ENCODE data around the gene ESM1.

DNA sequence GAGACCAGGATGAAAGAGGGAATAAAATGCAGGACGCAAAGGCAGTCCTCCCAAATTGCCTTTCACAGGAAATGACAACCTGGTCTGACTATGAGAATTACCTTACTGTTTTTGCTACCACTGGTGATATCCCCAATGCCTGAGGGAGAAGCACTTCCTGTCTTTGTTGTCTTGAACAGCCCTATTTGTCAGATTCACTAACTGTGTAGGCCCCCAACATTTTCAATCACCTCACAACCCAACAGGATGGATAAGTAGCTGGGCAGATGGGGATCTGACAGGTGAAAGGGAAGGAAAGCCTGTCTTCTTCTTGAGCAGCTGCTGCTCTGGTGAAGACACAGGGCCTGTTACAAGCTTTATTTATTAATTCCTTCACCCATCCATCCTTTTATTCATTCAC is 9.7 kb downstream of the ESM1 start:
- TF ChIP-seq, protein P1, sequence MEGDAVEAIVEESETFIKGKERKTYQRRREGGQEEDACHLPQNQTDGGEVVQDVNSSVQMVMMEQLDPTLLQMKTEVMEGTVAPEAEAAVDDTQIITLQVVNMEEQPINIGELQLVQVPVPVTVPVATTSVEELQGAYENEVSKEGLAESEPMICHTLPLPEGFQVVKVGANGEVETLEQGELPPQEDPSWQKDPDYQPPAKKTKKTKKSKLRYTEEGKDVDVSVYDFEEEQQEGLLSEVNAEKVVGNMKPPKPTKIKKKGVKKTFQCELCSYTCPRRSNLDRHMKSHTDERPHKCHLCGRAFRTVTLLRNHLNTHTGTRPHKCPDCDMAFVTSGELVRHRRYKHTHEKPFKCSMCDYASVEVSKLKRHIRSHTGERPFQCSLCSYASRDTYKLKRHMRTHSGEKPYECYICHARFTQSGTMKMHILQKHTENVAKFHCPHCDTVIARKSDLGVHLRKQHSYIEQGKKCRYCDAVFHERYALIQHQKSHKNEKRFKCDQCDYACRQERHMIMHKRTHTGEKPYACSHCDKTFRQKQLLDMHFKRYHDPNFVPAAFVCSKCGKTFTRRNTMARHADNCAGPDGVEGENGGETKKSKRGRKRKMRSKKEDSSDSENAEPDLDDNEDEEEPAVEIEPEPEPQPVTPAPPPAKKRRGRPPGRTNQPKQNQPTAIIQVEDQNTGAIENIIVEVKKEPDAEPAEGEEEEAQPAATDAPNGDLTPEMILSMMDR (IDR thresholded peaks at IDR 0.05; ENCODE audit: extremely low read depth in 1 of 2, insufficient read depth in 1 of 2, low read depth in 1 of 2, low read length in 2 of 2), result no peak
- TF ChIP-seq POLR2AphosphoS5 (IDR thresholded peaks at IDR 0.05; ENCODE audit: insufficient read depth, low read depth, low read length) (peak; percentile 80), EZH2 (IDR thresholded peaks at IDR 0.05; ENCODE audit: borderline replicate concordance, low read depth, low read length, severe bottlenecking) (no peak), JUN (IDR thresholded peaks at IDR 0.05; ENCODE audit: borderline replicate concordance, insufficient read depth, insufficient read length, low read depth) (peak; percentile 23)
- TF ChIP-seq, protein P2, sequence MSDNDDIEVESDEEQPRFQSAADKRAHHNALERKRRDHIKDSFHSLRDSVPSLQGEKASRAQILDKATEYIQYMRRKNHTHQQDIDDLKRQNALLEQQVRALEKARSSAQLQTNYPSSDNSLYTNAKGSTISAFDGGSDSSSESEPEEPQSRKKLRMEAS (IDR thresholded peaks at IDR 0.05; ENCODE audit: insufficient read depth, insufficient read length), result no peak
